ENCODE results near the gene ADSS1.
"Not testable (repeated sequence)": the region's sequence is repeated elsewhere in the genome, so short reads cannot be mapped to it uniquely, and the experiment has no call there.

ADSS1 gene

GRCh38 chr14:104743461-104744380, 19.7 kb downstream of the ADSS1 start:
- FAIRE-seq, result no peak
- no peak for TF ChIP-seq POLR2A (IDR thresholded peaks at IDR 0.05; ENCODE audit: low read depth, low read length)
- DNase-seq (ENCODE audit: insufficient read length, low spot score), result no peak

GRCh38 chr14:104744484-104744883, 20.5 kb downstream of the ADSS1 start:
- TF ChIP-seq POLR2A (IDR thresholded peaks at IDR 0.05; ENCODE audit: low read depth, low read length), result no peak
- FAIRE-seq, result no peak
- DNase-seq (ENCODE audit: insufficient read length, low spot score), result no peak

- no peak for FAIRE-seq
- DNase-seq (ENCODE audit: insufficient read length, low spot score), result no peak
- TF ChIP-seq POLR2A (IDR thresholded peaks at IDR 0.05; ENCODE audit: low read depth, low read length), result no peak
These were observed 21.4 kb downstream of the ADSS1 start for GRCh38 chr14:104745431-104745830.

- FAIRE-seq (no peak), DNase-seq (ENCODE audit: insufficient read length, low spot score) (no peak)
- no peak for TF ChIP-seq POLR2A (IDR thresholded peaks at IDR 0.05; ENCODE audit: low read depth, low read length)
These were observed 22.1 kb downstream of the ADSS1 start for GRCh38 chr14:104746071-104746545.

- DNase-seq (ENCODE audit: insufficient read length, low spot score) (no peak), FAIRE-seq (no peak)
- no peak for TF ChIP-seq POLR2A (IDR thresholded peaks at IDR 0.05; ENCODE audit: low read depth, low read length)
These were observed 23.0 kb downstream of the ADSS1 start for GRCh38 chr14:104746934-104747481.

- no peak for FAIRE-seq
- no peak for TF ChIP-seq POLR2A (IDR thresholded peaks at IDR 0.05; ENCODE audit: low read depth, low read length)
- DNase-seq (ENCODE audit: insufficient read length, low spot score), result no peak
These were observed 23.8 kb downstream of the ADSS1 start for GRCh38 chr14:104747876-104748275.

GRCh38 chr14:104749111-104749649, 25.2 kb downstream of the ADSS1 start:
- no peak for TF ChIP-seq POLR2A (IDR thresholded peaks at IDR 0.05; ENCODE audit: low read depth, low read length)
- FAIRE-seq (peak; percentile 48), DNase-seq (ENCODE audit: insufficient read length, low spot score) (no peak)

GRCh38 chr14:104750056-104750752, 26.2 kb downstream of the ADSS1 start:
- DNase-seq (ENCODE audit: insufficient read length, low spot score) (no peak), FAIRE-seq (peak; percentile 27)
- TF ChIP-seq POLR2A (IDR thresholded peaks at IDR 0.05; ENCODE audit: low read depth, low read length), result no peak

GRCh38 chr14:104750753-104751057, 26.7 kb downstream of the ADSS1 start:
- not testable (repeated sequence) for DNase-seq (ENCODE audit: insufficient read length, low spot score); FAIRE-seq

- TF ChIP-seq POLR2A (IDR thresholded peaks at IDR 0.05; ENCODE audit: low read depth, low read length), result no peak
- no peak for FAIRE-seq
- no peak for DNase-seq (ENCODE audit: insufficient read length, low spot score)
These were observed 27.8 kb downstream of the ADSS1 start for GRCh38 chr14:104751539-104752422.

GRCh38 chr14:104752423-104752734, 28.4 kb downstream of the ADSS1 start:
- DNase-seq (ENCODE audit: insufficient read length, low spot score), result peak; percentile 95
- FAIRE-seq, result no peak
- no peak for TF ChIP-seq POLR2A (IDR thresholded peaks at IDR 0.05; ENCODE audit: low read depth, low read length)

- FAIRE-seq (peak; percentile 95), DNase-seq (ENCODE audit: insufficient read length, low spot score) (peak; percentile 99)
- peak; percentile 73 for TF ChIP-seq POLR2A (IDR thresholded peaks at IDR 0.05; ENCODE audit: low read depth, low read length)
These were observed 28.9 kb downstream of the ADSS1 start, which contains the start of gene SIVA1 for GRCh38 chr14:104752735-104753527. TSS of gene SIVA1 (plus strand) at chr14:104753147. CDS start at chr14:104753202, 55 bp downstream.
